K562 (cell line): Measurements from ENCODE around the gene FMOD. TPM values are rescaled to one million over a fixed set of nuclear protein-coding genes. Genes with fewer than 3 reads are reported as not detected.

Experiments used
- ATAC-seq: fragments of 200-7000 bp; cut with Tn5 transposase; 3 replicates; pipeline ENCODE4 v1.9.1; 2020; ENCODE audit warnings: moderate library complexity
- BruUV-seq: library from RNA; stranded (reverse); fragments of 400-500 nt; replicated peaks from 2 replicates; lab custom pipeline; 2021; lab: Mats Ljungman, UMichigan
- CTCF ChIA-PET: fragments of 300-600 bp; formaldehyde crosslinking; extraction: SDS; loops from one replicate; lab custom pipeline; 2021; ENCODE audit warnings: low intra/inter-chr PET ratio; lab: Yijun Ruan, JAX
- POLR2A ChIA-PET: fragments of 300-600, 350-650 bp; sonication (Branson Sonifier 250); formaldehyde crosslinking; extraction: SDS; loops from one replicate; lab custom pipeline; 2021; ENCODE audit warnings: antibody characterized with exemption, inconsistent platforms; lab: Yijun Ruan, JAX
- DNase-seq, 4 experiments: peaks; one replicate each; pipeline versions ENCODE4 v3.0.0 to v3.0.0-alpha.2; 2011 to 2018; ENCODE audit warnings: low spot score in 3 of 4, mixed read lengths in 3 of 4; ENCODE audit errors: extremely low read depth in 1 of 4
- FAIRE-seq: peaks from 2 replicates; lab custom pipeline; 2011; peaks lifted over from hg19 to GRCh38; lab: Jason Lieb, UNC
- H2AFZ ChIP-seq: 2 replicates; pipeline ENCODE4 v1.6.0; 2011; ENCODE audit warnings: low read depth, low read length, control low read depth, inconsistent platforms
- H3K27ac ChIP-seq: fragments of 200-600 bp; 3 replicates; pipeline ENCODE4 v1.8.0; 2011; ENCODE audit warnings: low read depth, mild to moderate bottlenecking, control low read depth, inconsistent platforms, low read length, moderate library complexity, mixed read lengths; ENCODE audit errors: extremely low read depth
- H3K27me3 ChIP-seq, 2 experiments: fragments of 300-600 bp in 1 of 2; 2 replicates in 1 of 2; 3 replicates in 1 of 2; pipeline versions ENCODE4 v1.6.0 to v1.8.0; 2011; ENCODE audit warnings: inconsistent platforms in 2 of 2, low read length in 2 of 2, mild to moderate bottlenecking in 1 of 2, mixed read lengths in 1 of 2, moderate library complexity in 1 of 2; ENCODE audit not compliant: control insufficient read depth in 2 of 2, insufficient read depth in 2 of 2
- H3K36me3 ChIP-seq: fragments of 300-600 bp; 3 replicates; pipeline ENCODE4 v1.8.0; 2011; ENCODE audit warnings: mild to moderate bottlenecking, low read length, inconsistent platforms; ENCODE audit not compliant: control insufficient read depth, insufficient read depth
- H3K4me1 ChIP-seq, 2 experiments: fragments of 200-600 bp in 1 of 2; replicated peaks in 1 of 2; 2 replicates in 1 of 2; 3 replicates in 1 of 2; pipeline versions ENCODE4 v1.5.1 to v1.8.0; 2011; ENCODE audit warnings: inconsistent platforms in 2 of 2, low read length in 2 of 2, mild to moderate bottlenecking in 1 of 2, mixed read lengths in 1 of 2, moderate library complexity in 1 of 2; ENCODE audit not compliant: control insufficient read depth in 2 of 2, insufficient read depth in 2 of 2
- H3K4me2 ChIP-seq: 2 replicates; pipeline ENCODE4 v1.6.1; 2011; ENCODE audit warnings: low read length, control low read depth, inconsistent platforms, mixed read lengths; ENCODE audit not compliant: insufficient read depth
- H3K4me3 ChIP-seq: fragments of 200-600 bp; sonication (generic), shearing (Covaris generic); 2 replicates; pipeline ENCODE4 v1.5.1; 2016; ENCODE audit warnings: control low read depth, inconsistent platforms
- H3K79me2 ChIP-seq: fragments of 200-600 bp; 3 replicates; pipeline ENCODE4 v1.8.0; 2011; ENCODE audit warnings: low read length, inconsistent platforms; ENCODE audit not compliant: control insufficient read depth, insufficient read depth
- H3K9ac ChIP-seq, 2 experiments: 2 replicates each; pipeline versions ENCODE4 v1.6.0 to v1.6.1; 2011; ENCODE audit warnings: low read depth in 2 of 2, low read length in 2 of 2, control low read depth in 1 of 2, inconsistent platforms in 1 of 2, mild to moderate bottlenecking in 1 of 2, mixed read lengths in 1 of 2; ENCODE audit not compliant: insufficient read depth in 1 of 2
- H3K9me1 ChIP-seq: one replicate; pipeline ENCODE4 v1.6.0; 2011; ENCODE audit warnings: inconsistent platforms, mild to moderate bottlenecking, low read length, moderate library complexity; ENCODE audit not compliant: control insufficient read depth, insufficient read depth
- H3K9me3 ChIP-seq: replicated peaks from 2 replicates; pipeline ENCODE4 v1.5.1; 2011; ENCODE audit warnings: low read depth, low read length, inconsistent platforms; ENCODE audit not compliant: control insufficient read depth, insufficient read depth
- H4K20me1 ChIP-seq: replicated peaks from 2 replicates; pipeline ENCODE4 v1.6.1; 2011; ENCODE audit warnings: low read length, inconsistent platforms, mixed read lengths; ENCODE audit not compliant: control insufficient read depth, insufficient read depth
- AFF4 ChIP-seq: sonication (generic); formaldehyde crosslinking; IDR thresholded peaks from 2 replicates; pipeline ENCODE4 v1.8.0; 2023; ENCODE audit warnings: mild to moderate bottlenecking, missing genetic modification reagents
- ETS2 ChIP-seq: IDR thresholded peaks from 2 replicates; pipeline ENCODE4 v1.6.1; 2016; ENCODE audit warnings: borderline replicate concordance, missing genetic modification characterization, mild to moderate bottlenecking, moderate library complexity, missing compliant biosample characterization; ENCODE audit not compliant: poor library complexity, severe bottlenecking
- FOXJ3 ChIP-seq: sonication (generic); formaldehyde crosslinking; IDR thresholded peaks from 2 replicates; pipeline ENCODE4 v1.4.0; 2020; ENCODE audit warnings: mild to moderate bottlenecking, missing genetic modification reagents
- FOXP1 ChIP-seq: sonication (generic); formaldehyde crosslinking; IDR thresholded peaks from 2 replicates; pipeline ENCODE4 v1.8.0; 2022; ENCODE audit warnings: mild to moderate bottlenecking, missing genetic modification reagents
- ILK ChIP-seq: fragments of 450-650 bp; IDR thresholded peaks from 2 replicates; pipeline ENCODE4 v1.6.1; 2016; ENCODE audit warnings: missing genetic modification characterization, low read depth, mild to moderate bottlenecking, missing compliant biosample characterization, moderate library complexity, borderline replicate concordance
- KDM4B ChIP-seq, 2 experiments: fragments of 450-650 bp in 1 of 2; sonication (generic) in 1 of 2; IDR thresholded peaks; 2 replicates each; pipeline ENCODE4 v1.6.1; 2016 to 2017; ENCODE audit warnings: borderline replicate concordance in 2 of 2, antibody characterized with exemption in 1 of 2, low read depth in 1 of 2, mild to moderate bottlenecking in 1 of 2
- MAX ChIP-seq: sonication (generic); formaldehyde crosslinking; IDR thresholded peaks from 2 replicates; pipeline ENCODE4 v1.9.0; 2022; ENCODE audit warnings: mild to moderate bottlenecking, missing genetic modification reagents
- PHB2 ChIP-seq: fragments of 450-650 bp; IDR thresholded peaks from 2 replicates; pipeline ENCODE4 v1.6.1; 2017; ENCODE audit warnings: low read depth
- POLR2AphosphoS2 ChIP-seq: IDR thresholded peaks from 2 replicates; pipeline ENCODE4 v1.6.1; 2012; ENCODE audit warnings: low read length, improper control_type of control experiment
- POLR3A ChIP-seq: IDR thresholded peaks from 2 replicates; pipeline ENCODE4 v1.6.1; 2011; ENCODE audit warnings: borderline replicate concordance, mild to moderate bottlenecking, moderate library complexity; ENCODE audit not compliant: insufficient read length, insufficient read depth; ENCODE audit errors: extremely low read depth
- RB1 ChIP-seq: fragments of 450-650 bp; IDR thresholded peaks from 2 replicates; pipeline ENCODE4 v1.6.1; 2017; ENCODE audit warnings: low read depth, mild to moderate bottlenecking
- ZNF778 ChIP-seq: fragments of 450-650 bp; formaldehyde crosslinking; IDR thresholded peaks from 2 replicates; pipeline ENCODE4 v1.4.0; 2020; ENCODE audit warnings: mild to moderate bottlenecking, moderate library complexity
- ZNF79 ChIP-seq: fragments of 250-450 bp; sonication (Bioruptor Pico); IDR thresholded peaks from 2 replicates; pipeline ENCODE4 v1.4.0; 2020; ENCODE audit warnings: low read depth, mild to moderate bottlenecking, moderate library complexity
- WGBS: fragments of 100-300 bp; shearing (Covaris generic); methylation state at CpG from one replicate; pipeline ENCODE4 v1.1.6; 2016; ENCODE audit warnings: low coverage, mixed read lengths; ENCODE audit not compliant: insufficient coverage; ENCODE audit errors: missing lambda C conversion rate; 5-methylcytosine and 5-hydroxymethylcytosine counted together
- in situ Hi-C: fragments of 300-500 bp; cut with MboI; formaldehyde crosslinking; loops from 4 replicates; pipeline ENCODE4 v1.15.0; 2018; ENCODE audit warnings: inconsistent platforms, mixed read lengths
- intact Hi-C: fragments of 100-400 bp; cut with micrococcal nuclease; formaldehyde crosslinking; loops from 2 replicates; pipeline ENCODE4 v1.14.2; 2022
- polyA plus RNA-seq, 8 experiments: library from polyadenylated mRNA; depleted of rRNA in 4 of 8; stranded (reverse) in 5 of 8; unstranded in 3 of 8; fragments of >200 nt; fragmentation: Nextera tagmentation in 2 of 8; fragmentation: Illumina TruSeq in 1 of 8; extraction: Ambion mirVana in 2 of 8; extraction: Trizol in 1 of 8; gene quantifications; 2 replicates each; pipeline versions ENCODE4 v1.2.1 to v1.2.3, GENCODE V29; 2011 to 2014; ENCODE audit warnings: inconsistent platforms in 1 of 8, missing spikeins in 1 of 8
- total RNA-seq, 7 experiments: library from RNA; depleted of rRNA in 6 of 7; stranded (reverse); fragments of >200 nt in 6 of 7; fragmentation: Illumina TruSeq in 2 of 7; extraction: Trizol in 2 of 7; gene quantifications; 2 replicates each; pipeline versions ENCODE4 v1.2.1 to v1.2.3, GENCODE V29; 2011 to 2021; ENCODE audit warnings: low replicate concordance in 1 of 7
- TF ChIP-seq, protein P1 (sequence below): fragments of 450-650 bp; conservative IDR thresholded peaks from 2 replicates; pipeline ENCODE4 v1.6.1; 2016; ENCODE audit warnings: missing genetic modification characterization, low read depth, mild to moderate bottlenecking, control low read depth, missing compliant biosample characterization

The FMOD gene
- total and polyA plus RNA-seq, 9 of the 15 experiments (the other 6 are each of a cell fraction or from before 2014, with no cell fraction given), result 0.03 to 0.13 (median 0.03) TPM; not detected in 6

DNA sequence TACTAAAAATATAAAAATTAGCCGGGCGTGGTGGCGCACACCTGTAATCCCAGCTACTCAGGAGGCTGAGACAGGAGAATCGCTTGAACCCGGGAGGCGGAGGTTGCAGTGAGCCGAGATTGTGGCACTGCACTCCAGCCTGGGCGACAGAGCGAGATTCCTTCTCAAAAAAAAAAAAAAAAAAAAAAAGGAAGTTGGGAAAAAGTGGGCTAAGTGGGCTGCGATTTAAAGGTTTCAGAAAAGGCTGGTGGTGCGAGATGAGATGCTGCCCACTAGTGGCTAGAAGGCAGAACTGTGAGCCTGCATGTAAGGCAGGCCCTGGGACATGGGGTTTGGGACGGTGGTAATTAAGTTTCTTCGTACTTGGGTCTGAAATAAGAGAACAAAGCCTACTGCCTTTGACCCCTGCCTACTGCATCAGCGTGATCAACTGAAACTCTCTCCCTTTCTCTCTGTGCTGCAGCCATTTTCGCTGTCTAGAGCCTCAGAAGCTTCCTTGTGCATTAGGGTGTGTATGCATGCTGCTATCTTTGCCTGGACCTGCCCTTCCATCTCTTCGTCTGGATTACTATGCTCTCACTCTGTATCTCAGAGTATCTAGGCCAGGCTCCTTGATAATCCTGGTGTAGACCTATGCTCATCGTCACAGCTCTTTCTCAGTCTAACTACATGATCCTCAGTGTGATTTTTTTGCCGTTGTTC is 12.4 kb downstream of the FMOD start (continued):
- TF ChIP-seq, protein P1, sequence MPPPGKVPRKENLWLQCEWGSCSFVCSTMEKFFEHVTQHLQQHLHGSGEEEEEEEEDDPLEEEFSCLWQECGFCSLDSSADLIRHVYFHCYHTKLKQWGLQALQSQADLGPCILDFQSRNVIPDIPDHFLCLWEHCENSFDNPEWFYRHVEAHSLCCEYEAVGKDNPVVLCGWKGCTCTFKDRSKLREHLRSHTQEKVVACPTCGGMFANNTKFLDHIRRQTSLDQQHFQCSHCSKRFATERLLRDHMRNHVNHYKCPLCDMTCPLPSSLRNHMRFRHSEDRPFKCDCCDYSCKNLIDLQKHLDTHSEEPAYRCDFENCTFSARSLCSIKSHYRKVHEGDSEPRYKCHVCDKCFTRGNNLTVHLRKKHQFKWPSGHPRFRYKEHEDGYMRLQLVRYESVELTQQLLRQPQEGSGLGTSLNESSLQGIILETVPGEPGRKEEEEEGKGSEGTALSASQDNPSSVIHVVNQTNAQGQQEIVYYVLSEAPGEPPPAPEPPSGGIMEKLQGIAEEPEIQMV (tag), result no peak
- no peak for TF ChIP-seq ZNF79 (CRISPR knock-in tag)

GRCh38 chr1:203336097-203336496 is 14.8 kb downstream of the FMOD start:
- ChIA-PET CTCF (interaction anchor here (8.9 kb wide), 1 partner anchor 65 kb away, joined by 226 read pairs; no protein-coding TSS in a partner anchor), POLR2A (interaction anchor here (0.5 to 1.4 kb wide), 10 partner anchors 13 to 853 kb away, joined by 3 to 6 read pairs (median 3); no protein-coding TSS in a partner anchor)
- DNase-seq (no peak), FAIRE-seq (no peak), ATAC-seq (no peak)
- in situ Hi-C loops, result loop anchor here (5.0 kb wide), 1 partner anchor 64 kb away; no protein-coding TSS in a partner anchor
- no peaks in the 10 kb centered on the region for H3K36me3 ChIP-seq
- H3K9ac ChIP-seq, result no peak overlapping the region
- peaks cover 13 to 26% of the 10 kb centered on the region in 2 experiments; a peak in 4 of 5 replicates for H3K27me3 ChIP-seq
- no peaks in the 10 kb centered on the region for H3K4me1 ChIP-seq
- no peak overlapping the region for H3K4me2 ChIP-seq
- no peak overlapping the region for H3K27ac ChIP-seq
- intact Hi-C loops, result loop anchor here (10.0 kb wide), 1 partner anchor 301 kb away; no protein-coding TSS in a partner anchor
- no peaks in the 10 kb centered on the region for H4K20me1 ChIP-seq
- no peaks in the 10 kb centered on the region for H3K9me3 ChIP-seq
- H3K79me2 ChIP-seq, result no peaks in the 10 kb centered on the region
- no peak overlapping the region for H3K4me3 ChIP-seq
- H2AFZ ChIP-seq, result no peak overlapping the region
- no TSS peak for BruUV-seq
- TF ChIP-seq POLR3A (no peak), PHB2 (no peak), ETS2 (tag) (no peak), ILK (no peak), MAX (CRISPR knock-in tag) (no peak), FOXP1 (CRISPR knock-in tag) (no peak), FOXJ3 (CRISPR knock-in tag) (no peak), POLR2AphosphoS2 (no peak), AFF4 (CRISPR knock-in tag) (no peak), RB1 (no peak), KDM4B (IDR thresholded peaks at IDR 0.05; ENCODE audit: borderline replicate concordance in 2 of 2, low read depth in 1 of 2) (no peak), ZNF778 (CRISPR knock-in tag) (no peak)
- WGBS, result 0% methylated on average over 1 of the region's 1 CpG
- H3K9me1 ChIP-seq, result no peaks in the 10 kb centered on the region
